Endothelial cell (in vitro differentiated cells): Measurements from ENCODE around the gene MAP4K3. TPM values are rescaled to one million over a fixed set of nuclear protein-coding genes. Genes with fewer than 3 reads are reported as not detected.

ENCODE experiments used
- DNase-seq: peaks from one replicate; pipeline ENCODE4 v3.0.0; 2021; ENCODE audit warnings: low spot score
- H3K27ac Mint-ChIP-seq: one replicate; pipeline ENCODE4 v1.8.0; 2021; ENCODE audit warnings: mixed read lengths, inconsistent platforms; ENCODE audit not compliant: unreplicated experiment
- H3K27me3 Mint-ChIP-seq: one replicate; pipeline ENCODE4 v1.8.0; 2021; ENCODE audit warnings: mild to moderate bottlenecking, moderate library complexity, mixed read lengths, inconsistent platforms; ENCODE audit not compliant: unreplicated experiment
- H3K36me3 Mint-ChIP-seq: one replicate; pipeline ENCODE4 v1.8.0; 2021; ENCODE audit warnings: mild to moderate bottlenecking, low read depth, mixed read lengths, inconsistent platforms; ENCODE audit not compliant: unreplicated experiment
- H3K4me1 Mint-ChIP-seq: one replicate; pipeline ENCODE4 v1.8.0; 2021; ENCODE audit warnings: mild to moderate bottlenecking, mixed read lengths, inconsistent platforms; ENCODE audit not compliant: unreplicated experiment
- H3K4me3 Mint-ChIP-seq: one replicate; pipeline ENCODE4 v1.8.0; 2021; ENCODE audit warnings: mild to moderate bottlenecking, mixed read lengths, inconsistent platforms; ENCODE audit not compliant: unreplicated experiment
- H3K9me3 Mint-ChIP-seq: one replicate; pipeline ENCODE4 v1.8.0; 2021; ENCODE audit warnings: mixed read lengths, inconsistent platforms; ENCODE audit not compliant: unreplicated experiment
- total RNA-seq: library from RNA; stranded (reverse); fragmentation: NEBNext Ultra II Directional; extraction: Animal tissue kit (Norgen Biotek cat#: 25700); gene quantifications from one replicate; pipeline ENCODE4 v1.2.1, GENCODE V29; 2021; ENCODE audit not compliant: unreplicated experiment
- TF ChIP-seq, protein P1 (sequence below): fragments of 200-600 bp; sonication (generic); IDR thresholded peaks from one replicate; pipeline ENCODE4 v1.5.0; 2021; ENCODE audit warnings: antibody characterized with exemption; ENCODE audit not compliant: unreplicated experiment

Gene MAP4K3
- total RNA-seq, 1 donor from 2014 or later = 51.1 TPM

DNA sequence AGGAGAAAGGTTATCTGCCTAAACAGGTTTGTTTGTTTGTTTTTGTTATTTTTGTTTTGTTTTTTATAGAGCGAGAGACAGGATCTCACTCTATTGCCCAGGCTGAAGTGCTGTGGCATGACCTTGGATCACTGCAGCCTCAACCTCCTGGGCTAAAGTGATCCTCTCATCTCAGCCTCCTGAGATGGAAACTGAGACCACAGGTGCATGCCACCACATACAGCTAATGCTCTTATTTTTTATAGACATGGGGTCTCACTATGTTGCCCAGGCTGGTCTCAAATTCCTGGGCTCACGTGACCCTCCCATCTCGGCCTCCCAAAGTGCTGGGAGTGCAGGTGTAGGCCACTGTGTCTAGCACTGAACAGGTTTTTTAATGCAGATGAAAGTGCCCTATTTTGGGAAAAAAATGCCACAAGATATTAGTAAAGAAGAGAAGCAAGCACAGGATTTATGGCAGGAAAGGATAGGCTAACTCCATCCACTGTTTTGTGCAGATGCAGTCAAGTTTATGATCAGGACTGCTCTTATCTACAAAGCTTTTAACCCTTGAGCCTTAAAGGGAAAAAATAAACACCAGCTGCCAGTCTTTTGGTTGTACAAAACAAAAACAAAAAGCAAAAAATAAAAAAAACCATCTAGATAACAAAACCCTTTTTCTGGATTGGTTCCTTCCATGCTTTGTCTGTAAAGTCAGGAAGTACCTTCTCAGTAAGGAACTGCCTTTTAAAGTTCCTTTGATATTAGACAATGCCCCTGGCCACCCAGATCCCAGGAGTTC is 29.4 kb downstream of the MAP4K3 start:
- H3K27ac Mint-ChIP-seq = peak overlapping the region; percentile 96
- no peak overlapping the region for H3K4me3 Mint-ChIP-seq
- TF ChIP-seq, protein P1, sequence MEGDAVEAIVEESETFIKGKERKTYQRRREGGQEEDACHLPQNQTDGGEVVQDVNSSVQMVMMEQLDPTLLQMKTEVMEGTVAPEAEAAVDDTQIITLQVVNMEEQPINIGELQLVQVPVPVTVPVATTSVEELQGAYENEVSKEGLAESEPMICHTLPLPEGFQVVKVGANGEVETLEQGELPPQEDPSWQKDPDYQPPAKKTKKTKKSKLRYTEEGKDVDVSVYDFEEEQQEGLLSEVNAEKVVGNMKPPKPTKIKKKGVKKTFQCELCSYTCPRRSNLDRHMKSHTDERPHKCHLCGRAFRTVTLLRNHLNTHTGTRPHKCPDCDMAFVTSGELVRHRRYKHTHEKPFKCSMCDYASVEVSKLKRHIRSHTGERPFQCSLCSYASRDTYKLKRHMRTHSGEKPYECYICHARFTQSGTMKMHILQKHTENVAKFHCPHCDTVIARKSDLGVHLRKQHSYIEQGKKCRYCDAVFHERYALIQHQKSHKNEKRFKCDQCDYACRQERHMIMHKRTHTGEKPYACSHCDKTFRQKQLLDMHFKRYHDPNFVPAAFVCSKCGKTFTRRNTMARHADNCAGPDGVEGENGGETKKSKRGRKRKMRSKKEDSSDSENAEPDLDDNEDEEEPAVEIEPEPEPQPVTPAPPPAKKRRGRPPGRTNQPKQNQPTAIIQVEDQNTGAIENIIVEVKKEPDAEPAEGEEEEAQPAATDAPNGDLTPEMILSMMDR = no peak
- H3K36me3 Mint-ChIP-seq = peaks cover 9% of the 10 kb centered on the region
- DNase-seq = no peak
- H3K27me3 Mint-ChIP-seq = peaks cover 13% of the 10 kb centered on the region
- no peaks in the 10 kb centered on the region for H3K9me3 Mint-ChIP-seq
- peaks cover 91% of the 10 kb centered on the region for H3K4me1 Mint-ChIP-seq

DNA sequence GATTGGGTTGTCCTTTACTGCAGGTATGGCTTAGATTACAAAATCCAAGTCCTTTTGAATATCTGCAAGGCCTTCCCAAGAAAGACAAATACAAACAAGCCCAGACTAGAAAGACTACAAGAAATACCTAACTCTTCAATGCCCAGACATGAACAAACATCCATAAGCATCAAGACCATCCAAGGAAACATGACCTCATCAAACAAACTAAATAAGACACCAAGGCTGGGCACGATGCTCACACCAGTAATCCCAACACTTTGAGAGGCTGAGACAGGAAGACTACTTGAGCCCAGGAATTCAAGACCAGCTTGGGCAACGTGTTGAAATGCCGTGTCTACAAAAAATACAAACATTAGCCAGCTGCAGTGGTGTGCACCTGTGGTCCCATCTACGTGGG is 31.7 kb downstream of the MAP4K3 start:
- Mint-ChIP-seq H3K36me3 (peaks cover 9% of the 10 kb centered on the region), H3K27ac (no peak overlapping the region), H3K4me3 (peak overlapping the region; percentile 33), H3K9me3 (no peaks in the 10 kb centered on the region), H3K4me1 (peaks cover 89% of the 10 kb centered on the region), H3K27me3 (peaks cover 16% of the 10 kb centered on the region)
- TF ChIP-seq, protein P1 = no peak
- no peak for DNase-seq

DNA sequence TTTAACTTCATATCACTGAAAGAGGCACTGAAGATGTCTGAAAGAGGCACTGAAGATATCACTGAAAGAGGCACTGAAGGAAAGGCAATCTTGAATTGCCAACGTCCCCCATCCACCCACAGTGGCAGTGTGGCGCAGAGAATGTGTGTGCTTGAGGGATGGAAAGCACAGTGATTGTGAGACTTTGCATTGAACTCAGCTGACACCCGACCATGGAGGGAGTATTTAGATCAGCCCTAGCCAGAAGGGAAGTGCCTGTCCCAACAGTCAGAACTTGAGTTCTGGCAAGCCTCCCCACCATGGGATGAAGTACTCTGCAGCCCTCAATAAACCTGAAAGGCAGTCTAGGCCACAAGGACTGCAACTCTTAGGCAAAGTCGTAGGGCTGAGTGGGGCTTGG is 33.8 kb downstream of the MAP4K3 start:
- peak overlapping the region; percentile 92 for H3K27ac Mint-ChIP-seq

DNA sequence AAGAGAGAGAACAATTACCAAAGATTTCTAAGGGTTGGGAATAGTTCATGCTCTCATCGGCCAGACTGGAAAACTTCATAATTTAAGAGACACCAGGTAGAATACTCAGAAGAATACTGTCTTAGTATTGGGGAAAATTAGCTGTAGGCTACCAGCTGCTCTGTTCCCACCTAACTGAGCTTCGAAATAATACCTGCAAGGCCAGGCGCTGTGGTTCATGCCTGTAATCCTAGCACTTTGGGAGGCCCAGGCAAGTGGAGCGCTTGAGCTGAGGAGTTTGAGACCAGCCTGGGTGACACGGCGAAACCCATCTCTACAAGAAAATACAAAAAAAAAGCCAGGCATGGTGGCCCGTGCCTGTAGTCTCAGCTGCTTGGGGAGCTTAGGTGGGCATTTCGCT is 35.8 kb downstream of the MAP4K3 start:
- Mint-ChIP-seq H3K4me3 (no peak overlapping the region), H3K27ac (peak overlapping the region; percentile 83), H3K4me1 (peaks cover 66% of the 10 kb centered on the region), H3K36me3 (peaks cover 9% of the 10 kb centered on the region), H3K9me3 (no peaks in the 10 kb centered on the region), H3K27me3 (peaks cover 10% of the 10 kb centered on the region)
- TF ChIP-seq, protein P1 = no peak
- DNase-seq = no peak

More for the DNA sequence above, 33.8 kb downstream of the MAP4K3 start:
- TF ChIP-seq, protein P1 = no peak
- Mint-ChIP-seq H3K4me1 (peaks cover 85% of the 10 kb centered on the region), H3K36me3 (peaks cover 9% of the 10 kb centered on the region), H3K4me3 (peak overlapping the region; percentile 5), H3K27me3 (peaks cover 16% of the 10 kb centered on the region), H3K9me3 (no peaks in the 10 kb centered on the region)
- no peak for DNase-seq

DNA sequence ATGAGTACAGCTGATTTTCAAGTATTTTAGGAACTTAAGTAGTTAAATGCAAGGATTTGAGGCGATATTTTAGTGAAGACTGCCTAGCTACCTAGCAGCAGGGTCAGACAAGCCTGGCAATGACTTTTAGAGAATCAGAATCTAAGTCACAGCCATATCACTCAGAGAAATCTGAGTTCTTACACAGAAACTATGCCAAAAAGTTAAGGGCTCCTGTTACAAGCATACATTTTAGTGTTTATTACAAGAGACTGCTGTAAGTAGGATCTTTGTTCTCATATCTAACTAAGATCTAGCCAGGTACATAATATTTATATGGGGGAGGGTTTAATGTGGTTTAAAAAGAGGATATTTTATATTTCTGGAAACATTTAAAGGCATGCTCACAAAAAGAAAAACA is 37.5 kb downstream of the MAP4K3 start:
- Mint-ChIP-seq H3K4me1 (peaks cover 52% of the 10 kb centered on the region), H3K9me3 (no peaks in the 10 kb centered on the region), H3K4me3 (no peak overlapping the region), H3K27me3 (peaks cover 8% of the 10 kb centered on the region), H3K36me3 (peaks cover 9% of the 10 kb centered on the region), H3K27ac (peak overlapping the region; percentile 9)
- no peak for DNase-seq
- TF ChIP-seq, protein P1 = no peak
